ENCODE results near the gene ME3.

The ME3 gene

DNA sequence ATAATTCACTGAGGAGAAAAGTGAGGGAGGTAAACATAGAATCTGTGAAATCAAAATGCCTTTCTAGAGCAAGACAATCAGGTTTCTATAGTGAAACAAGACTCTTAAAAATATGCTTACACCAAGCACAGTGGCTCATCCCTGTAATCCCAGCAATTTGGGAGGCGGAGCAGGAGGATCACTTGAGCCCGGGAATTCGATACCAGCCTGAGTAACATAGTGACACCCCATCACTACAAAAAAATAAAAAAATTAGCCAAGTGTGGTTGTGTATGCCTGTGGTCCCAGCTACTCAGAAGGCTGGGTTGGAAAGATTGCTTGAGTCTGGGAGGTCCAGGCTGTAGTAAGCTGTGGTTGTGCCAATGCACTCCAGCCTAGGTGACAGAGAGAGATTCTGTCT, 43.2 kb upstream of the ME3 start:
- TF ChIP-seq CTCF (IDR thresholded peaks at IDR 0.05; ENCODE audit: low read depth, low read length): no peak
- DNase-seq (ENCODE audit: extremely low read depth, low read depth): no peak

GRCh38 chr11:86713552-86713951, 41.1 kb upstream of the ME3 start:
- no peak for DNase-seq (ENCODE audit: extremely low read depth, low read depth)
- no peak for TF ChIP-seq CTCF (IDR thresholded peaks at IDR 0.05; ENCODE audit: low read depth, low read length)

GRCh38 chr11:86710936-86711335, 38.5 kb upstream of the ME3 start:
- no peak for TF ChIP-seq CTCF (IDR thresholded peaks at IDR 0.05; ENCODE audit: low read depth, low read length)
- DNase-seq (ENCODE audit: extremely low read depth, low read depth): no peak

DNA sequence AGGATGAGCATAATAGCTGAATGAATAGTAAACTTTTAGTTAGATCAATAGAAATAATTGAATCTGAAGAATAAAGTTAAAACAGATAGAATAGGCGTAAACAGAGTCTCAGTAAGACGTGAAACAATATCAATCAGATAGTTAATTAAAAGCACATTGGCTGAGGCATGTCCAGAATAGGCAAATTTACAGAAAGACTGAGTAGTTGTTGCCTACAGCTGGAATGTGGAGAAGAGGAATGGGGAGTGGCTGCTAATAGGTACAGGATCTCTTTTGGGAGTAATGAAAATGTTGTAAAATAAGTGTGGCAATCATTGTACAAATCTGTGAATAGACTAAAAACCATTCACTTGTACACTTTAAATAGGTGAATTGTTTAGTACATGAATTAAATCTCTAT, 36.3 kb upstream of the ME3 start:
- TF ChIP-seq CTCF (IDR thresholded peaks at IDR 0.05; ENCODE audit: low read depth, low read length): no peak
- no peak for DNase-seq (ENCODE audit: extremely low read depth, low read depth)

DNA sequence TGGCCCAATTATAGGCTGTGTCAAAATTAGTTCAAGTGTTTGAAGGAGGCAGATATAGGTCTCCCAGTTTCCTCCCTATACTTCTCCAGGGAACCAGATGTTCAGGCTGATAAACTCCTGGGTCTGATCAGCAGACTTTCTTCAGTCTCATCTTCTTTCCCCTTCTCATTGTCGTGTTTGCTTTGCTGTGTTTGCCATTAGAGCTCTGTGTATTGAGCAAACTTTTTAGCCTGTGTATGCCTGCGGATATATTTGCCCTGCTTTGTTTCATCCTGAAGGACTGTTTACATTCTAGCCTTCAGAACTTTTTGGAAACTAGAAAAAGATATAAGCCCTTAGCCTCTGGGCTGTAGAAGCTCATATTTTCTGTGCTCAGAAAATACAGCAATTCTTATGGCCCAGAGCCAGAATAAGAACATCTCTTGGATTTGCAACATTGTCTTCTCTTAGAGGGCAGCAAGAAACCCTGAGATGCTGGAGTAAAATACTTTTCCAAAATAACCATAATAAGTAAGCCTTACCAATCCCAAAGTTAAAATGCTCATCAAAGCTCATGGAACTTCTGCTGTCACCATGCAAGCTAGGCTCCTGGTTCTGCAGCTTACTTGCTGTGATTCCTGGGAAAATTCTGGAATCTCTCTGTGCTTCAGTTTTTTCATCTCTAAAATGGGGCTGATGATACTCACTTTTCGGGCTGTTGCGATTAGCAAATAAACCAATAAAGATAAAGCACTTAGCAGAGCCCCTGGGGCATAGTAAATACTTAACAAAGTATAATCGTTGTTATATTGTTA, 34.1 kb upstream of the ME3 start:
- DNase-seq (ENCODE audit: extremely low read depth, low read depth): no peak

DNA sequence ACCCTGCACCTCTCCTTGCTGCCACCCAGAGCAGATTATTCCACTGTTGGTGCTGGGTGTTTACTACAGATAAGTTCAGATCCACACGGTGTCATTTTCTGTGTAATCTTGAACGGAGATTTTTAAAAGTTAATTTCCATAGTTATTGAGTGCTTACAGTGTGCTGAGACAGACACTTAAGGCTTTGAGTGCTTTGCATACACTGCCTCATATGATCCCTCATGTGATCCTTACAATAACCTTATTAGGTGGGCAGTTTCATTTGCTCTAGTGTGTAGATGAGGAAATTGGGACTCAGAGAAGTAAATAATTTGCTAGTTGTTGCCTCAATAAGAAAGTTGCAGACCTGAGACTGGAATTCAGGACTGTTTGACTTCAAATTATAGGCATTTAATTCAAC, 32.3 kb upstream of the ME3 start:
- no peak for DNase-seq (ENCODE audit: extremely low read depth, low read depth)
- TF ChIP-seq CTCF (IDR thresholded peaks at IDR 0.05; ENCODE audit: low read depth, low read length): no peak

More for the DNA sequence above, 34.1 kb upstream of the ME3 start:
- no peak for TF ChIP-seq CTCF (IDR thresholded peaks at IDR 0.05; ENCODE audit: low read depth, low read length)

DNA sequence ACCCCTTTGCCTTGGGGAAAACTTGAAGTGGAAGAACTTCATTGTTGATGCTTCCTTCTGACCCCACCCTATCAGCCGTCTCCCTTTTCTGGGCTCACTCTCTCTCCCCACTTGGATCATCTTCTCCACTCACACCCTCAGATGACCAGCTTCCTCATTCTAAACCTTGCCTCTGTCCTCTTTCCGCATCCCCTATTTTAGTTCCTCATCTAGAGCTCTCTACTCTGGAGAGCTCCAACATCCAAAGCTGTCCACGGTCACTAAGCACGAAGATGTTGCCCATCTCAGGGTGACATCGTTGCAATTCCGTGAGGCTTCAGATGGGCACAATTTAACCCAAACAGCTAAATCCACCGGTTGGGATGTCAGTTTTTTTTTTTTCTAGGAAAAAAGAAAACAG, 31.6 kb upstream of the ME3 start:
- TF ChIP-seq CTCF (IDR thresholded peaks at IDR 0.05; ENCODE audit: low read depth, low read length): no peak
- DNase-seq (ENCODE audit: extremely low read depth, low read depth): no peak
